RWPE1 (cell line): ENCODE data around the gene KREMEN2.

Experiments used
- CTCF ChIA-PET: fragments of 350-600 bp; sonication (Branson Sonifier 250); formaldehyde crosslinking; extraction: SDS; loops from one replicate; lab custom pipeline; 2021; lab: Yijun Ruan, JAX
- POLR2A ChIA-PET: fragments of 400-600 bp; formaldehyde crosslinking; extraction: SDS; loops from one replicate; lab custom pipeline; 2020; ENCODE audit warnings: antibody characterized with exemption; ENCODE audit not compliant: low non-redundant PET; lab: Yijun Ruan, JAX
- DNase-seq: peaks from one replicate; pipeline ENCODE4 v3.0.0; 2012; ENCODE audit warnings: low spot score
- H3K27ac ChIP-seq: fragments of 450-650 bp; 2 replicates; pipeline ENCODE4 v1.5.1; 2017
- TF ChIP-seq, protein P1 (sequence below): fragments of 450-650 bp; conservative IDR thresholded peaks from 2 replicates; pipeline ENCODE4 v1.5.1; 2017; ENCODE audit warnings: low read depth, mild to moderate bottlenecking

Gene KREMEN2

DNA sequence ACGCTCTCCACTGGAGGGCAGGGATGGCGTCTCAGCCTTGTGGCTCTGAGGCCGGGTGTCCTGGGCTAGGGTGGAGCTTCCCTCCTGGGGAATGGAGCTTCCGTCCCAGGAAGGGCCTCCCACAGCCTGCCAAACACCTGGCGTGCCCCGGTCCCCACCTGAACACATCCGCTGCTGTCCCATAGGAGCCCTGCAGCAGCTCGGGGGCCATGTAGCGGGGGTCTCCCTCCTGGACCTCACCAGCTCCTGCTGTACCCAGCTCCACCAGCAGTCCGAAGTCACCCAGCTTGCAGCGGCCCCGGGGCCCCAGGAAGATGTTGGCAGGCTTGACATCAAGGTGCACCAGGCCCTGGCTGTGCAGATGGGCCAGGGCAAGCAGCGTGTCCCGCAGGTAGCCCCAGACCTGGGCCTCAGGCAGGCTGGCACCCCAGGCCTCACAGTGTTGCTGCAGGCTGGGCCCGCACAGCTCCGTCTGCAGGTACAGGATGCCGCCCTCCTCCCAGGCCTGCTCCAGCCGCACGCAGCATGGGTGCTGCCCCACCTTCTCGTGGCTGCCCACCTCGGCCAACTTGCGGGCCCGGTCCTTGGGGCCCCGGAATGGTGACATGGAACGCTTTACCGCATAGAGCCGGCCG, 11.2 kb downstream of the KREMEN2 start:
- ChIA-PET POLR2A (no interaction called here), CTCF (no interaction called here)
- H3K27ac ChIP-seq: peak overlapping the region; percentile 84
- DNase-seq: no peak
- TF ChIP-seq, protein P1, sequence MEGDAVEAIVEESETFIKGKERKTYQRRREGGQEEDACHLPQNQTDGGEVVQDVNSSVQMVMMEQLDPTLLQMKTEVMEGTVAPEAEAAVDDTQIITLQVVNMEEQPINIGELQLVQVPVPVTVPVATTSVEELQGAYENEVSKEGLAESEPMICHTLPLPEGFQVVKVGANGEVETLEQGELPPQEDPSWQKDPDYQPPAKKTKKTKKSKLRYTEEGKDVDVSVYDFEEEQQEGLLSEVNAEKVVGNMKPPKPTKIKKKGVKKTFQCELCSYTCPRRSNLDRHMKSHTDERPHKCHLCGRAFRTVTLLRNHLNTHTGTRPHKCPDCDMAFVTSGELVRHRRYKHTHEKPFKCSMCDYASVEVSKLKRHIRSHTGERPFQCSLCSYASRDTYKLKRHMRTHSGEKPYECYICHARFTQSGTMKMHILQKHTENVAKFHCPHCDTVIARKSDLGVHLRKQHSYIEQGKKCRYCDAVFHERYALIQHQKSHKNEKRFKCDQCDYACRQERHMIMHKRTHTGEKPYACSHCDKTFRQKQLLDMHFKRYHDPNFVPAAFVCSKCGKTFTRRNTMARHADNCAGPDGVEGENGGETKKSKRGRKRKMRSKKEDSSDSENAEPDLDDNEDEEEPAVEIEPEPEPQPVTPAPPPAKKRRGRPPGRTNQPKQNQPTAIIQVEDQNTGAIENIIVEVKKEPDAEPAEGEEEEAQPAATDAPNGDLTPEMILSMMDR: no peak

DNA sequence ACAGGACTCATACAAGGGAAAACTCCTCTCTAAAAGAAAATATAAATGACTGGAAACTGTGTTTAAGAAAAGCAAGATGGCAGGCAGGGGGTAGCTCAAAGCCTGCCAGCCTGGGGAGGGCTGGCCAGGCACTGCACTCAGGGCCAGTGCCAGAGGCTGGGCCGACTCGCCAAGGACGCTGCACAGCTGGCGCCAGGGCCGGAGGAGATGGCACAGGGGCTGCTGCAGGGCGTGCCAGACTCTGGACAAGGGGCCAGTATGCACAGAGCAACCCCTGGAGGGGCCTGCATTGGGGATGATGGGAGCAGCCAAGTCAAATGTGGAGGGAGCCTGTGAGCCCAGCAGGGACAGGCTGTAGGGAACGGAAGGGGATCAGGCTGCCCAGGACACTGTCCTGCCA, 12.1 kb downstream of the KREMEN2 start:
- H3K27ac ChIP-seq: peak overlapping the region; percentile 84
- POLR2A ChIA-PET: no interaction called here
- CTCF ChIA-PET: no interaction called here
- DNase-seq: no peak
- TF ChIP-seq, protein P1: no peak

DNA sequence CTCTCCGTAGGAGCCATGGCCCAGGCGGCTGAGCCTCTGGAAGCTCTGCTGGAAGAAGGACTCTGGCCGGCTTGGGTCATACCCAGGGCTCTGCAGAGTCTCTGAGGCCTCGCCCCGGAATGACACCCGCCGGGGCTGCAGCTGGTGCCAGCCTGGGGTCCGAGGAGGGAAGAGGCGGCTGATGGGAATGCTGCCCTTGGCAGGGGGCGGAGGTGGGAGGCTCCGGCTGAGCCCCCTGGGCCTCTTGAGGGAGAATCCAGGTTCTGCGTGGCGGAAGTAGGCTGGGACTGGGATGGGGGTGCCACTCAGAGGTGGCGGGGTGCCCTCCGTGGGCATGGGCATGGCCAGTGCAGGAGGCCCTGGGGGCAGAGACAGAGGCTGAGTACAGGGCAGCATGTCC, 12.6 kb downstream of the KREMEN2 start:
- H3K27ac ChIP-seq: peak overlapping the region; percentile 84
- no peak for DNase-seq
- ChIA-PET POLR2A (no interaction called here), CTCF (no interaction called here)
- TF ChIP-seq, protein P1: no peak

DNA sequence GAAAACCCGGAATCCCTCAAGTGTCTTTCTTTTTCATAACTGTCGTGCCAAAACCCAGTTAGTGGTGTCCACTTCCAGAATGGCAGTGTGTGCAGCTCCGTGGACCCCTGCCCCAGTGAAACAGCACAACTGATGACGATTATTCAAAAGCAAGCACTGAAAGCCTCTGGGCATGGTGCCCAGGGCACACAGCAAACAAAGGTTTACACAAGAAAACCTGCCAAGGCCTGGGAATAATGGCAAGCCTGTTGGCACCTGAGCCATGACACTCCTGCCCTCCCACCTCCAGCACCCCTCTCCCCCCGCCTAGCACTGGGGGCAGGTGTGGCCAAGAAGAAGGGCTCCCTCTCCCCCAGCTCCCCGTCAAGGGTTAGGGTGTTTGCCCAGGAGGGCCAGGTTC, 13.4 kb downstream of the KREMEN2 start:
- peak overlapping the region; percentile 84 for H3K27ac ChIP-seq
- POLR2A ChIA-PET: no interaction called here
- TF ChIP-seq, protein P1: no peak
- CTCF ChIA-PET: interaction anchor here (0.8 kb wide), 1 partner anchor 8 kb away, joined by 3 read pairs; no protein-coding TSS in a partner anchor
- DNase-seq: no peak

DNA sequence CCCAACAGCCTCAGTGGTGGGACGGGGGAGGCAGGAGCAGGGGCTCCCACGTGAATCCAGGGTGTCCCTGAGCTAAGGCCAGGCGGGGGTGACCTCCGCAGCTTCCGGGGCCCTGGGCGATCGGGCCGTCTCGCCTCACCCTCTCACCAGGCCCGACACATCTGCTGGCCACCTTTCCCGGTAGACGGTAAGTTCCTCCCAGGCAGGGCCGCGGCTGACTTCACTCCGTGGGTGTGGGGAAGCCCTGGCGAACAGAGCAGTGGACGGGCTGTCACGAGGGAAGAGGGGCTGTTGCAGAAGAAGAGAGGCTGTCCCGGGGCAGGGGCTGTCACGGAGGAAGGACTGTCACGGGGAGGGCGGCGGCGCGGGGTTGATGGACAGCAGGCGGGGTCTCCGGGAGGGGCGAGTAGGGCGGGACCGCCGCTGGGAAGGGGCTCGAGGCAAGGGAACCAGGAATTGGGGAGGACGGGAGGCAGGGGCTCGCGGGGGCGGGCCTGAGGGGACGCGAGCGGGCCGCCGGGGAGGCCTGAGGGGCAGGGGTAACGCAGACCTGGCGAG, 15.7 kb downstream of the KREMEN2 start:
- DNase-seq: no peak
- TF ChIP-seq, protein P1: no peak
- CTCF ChIA-PET: interaction anchor here (1.5 kb wide), 1 partner anchor 10 kb away, joined by 8 read pairs; no protein-coding TSS in a partner anchor
- H3K27ac ChIP-seq: peak overlapping the region; percentile 84
- POLR2A ChIA-PET: interaction anchor here (1.5 kb wide), 1 partner anchor 9 kb away, joined by 3 read pairs; no protein-coding TSS in a partner anchor

DNA sequence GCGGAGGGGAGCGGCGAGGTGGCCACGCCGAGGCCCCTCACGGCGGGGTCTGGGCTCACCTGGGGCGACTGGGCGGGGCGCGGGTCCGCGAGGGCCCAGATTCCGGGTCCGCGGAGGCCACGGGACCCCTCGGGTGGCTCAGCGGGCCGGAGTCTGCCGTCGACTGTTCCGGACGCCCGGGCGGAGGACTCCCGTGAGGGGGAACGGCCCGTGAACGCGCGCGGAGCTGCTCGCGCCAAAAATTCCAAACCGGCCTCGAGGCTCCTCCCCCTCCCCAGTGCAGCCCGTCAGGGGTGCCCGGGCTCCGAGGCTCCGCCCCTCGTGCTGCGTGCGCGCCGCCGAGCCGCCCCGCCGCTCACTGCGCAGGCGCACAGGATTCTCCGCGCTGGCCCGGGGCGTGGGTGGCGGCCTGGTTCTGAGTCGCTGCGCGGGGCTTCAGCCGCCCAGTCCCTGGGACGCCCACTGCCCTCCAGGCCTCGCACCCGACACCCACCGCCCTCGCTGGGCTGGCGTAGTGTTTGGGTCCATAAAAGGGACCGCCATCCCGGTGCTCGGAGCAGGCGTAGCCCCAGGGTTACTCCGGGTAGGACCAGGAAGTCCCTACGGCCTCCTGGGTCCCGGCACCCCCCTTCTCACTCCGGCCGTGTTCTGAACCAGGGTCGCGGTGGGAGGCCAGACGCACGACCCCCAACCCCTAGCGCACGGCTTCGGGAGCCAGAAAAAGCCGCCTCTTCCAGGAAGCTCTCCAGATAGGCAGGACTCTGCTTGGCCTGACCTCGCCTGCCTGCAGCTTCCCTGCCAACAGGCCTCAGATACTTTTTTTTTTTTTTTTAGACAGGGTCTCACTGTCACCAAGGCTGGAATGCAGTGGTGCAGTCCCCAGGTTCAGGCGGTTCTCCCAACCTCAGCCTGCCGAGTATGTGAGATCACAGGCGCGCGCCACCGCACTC, 16.4 kb downstream of the KREMEN2 start, which contains the start of gene PKMYT1:
TSS of gene PKMYT1 (minus strand) at position 220 of the 950 bp plus-strand sequence. CDS start 789 bp downstream, outside the sequence.
- ChIA-PET CTCF (interaction anchor here (0.6 to 1.5 kb wide), 5 partner anchors 8 to 66 kb away, joined by 3 to 8 read pairs (median 6); partner anchors contain the start of gene MMP25), POLR2A (interaction anchor here (0.5 to 1.5 kb wide), 4 partner anchors 10 to 58 kb away, joined by 3 to 7 read pairs (median 3); partner anchors contain the start of gene PAQR4)
- peak within 1 kb of the TSS; percentile 84 for H3K27ac ChIP-seq
- TF ChIP-seq, protein P1: no peak
- peak; percentile 99 for DNase-seq
